ENCODE results near the gene CHIC2.
"Not testable (repeated sequence)": the region's sequence is repeated elsewhere in the genome, so short reads cannot be mapped to it uniquely, and the experiment has no call there.

CHIC2 gene

DNA sequence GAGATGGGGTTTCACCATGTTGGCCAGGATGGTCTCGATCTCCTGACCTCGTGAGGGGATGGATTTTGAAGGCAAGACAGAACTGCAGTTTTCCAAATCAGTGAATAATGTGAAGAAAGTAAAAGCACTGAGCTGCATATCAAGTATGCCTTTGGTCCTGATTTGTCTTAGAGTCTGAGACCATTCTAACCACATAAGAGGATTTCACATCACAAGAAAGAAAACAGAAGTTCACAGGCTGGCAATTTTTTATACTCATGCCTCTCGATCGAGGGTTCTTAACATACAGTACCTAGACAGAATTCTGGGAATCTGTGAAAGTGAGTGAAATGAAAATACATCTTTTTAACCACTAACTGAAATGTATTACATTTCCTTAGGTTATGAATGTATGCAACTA is 23.3 kb downstream of the CHIC2 start:
- Histone ChIP-seq H3K4me3 (ENCODE audit: insufficient read depth, low read depth, low read length, poor library complexity, severe bottlenecking) (no peak overlapping the region), H3K27me3 (replicated peaks; ENCODE audit: control insufficient read depth, insufficient read depth, low read length, poor library complexity, severe bottlenecking) (no peaks in the 10 kb centered on the region)
- no peak for DNase-seq

GRCh38 chr4:54038056-54038455 is 26.3 kb downstream of the CHIC2 start:
- Histone ChIP-seq H3K9me3 (ENCODE audit: control insufficient read depth, low read length) (no peaks in the 10 kb centered on the region), H3K36me3 (ENCODE audit: control insufficient read depth, insufficient read depth, low read length) (no peaks in the 10 kb centered on the region), H3K27me3 (replicated peaks; ENCODE audit: control insufficient read depth, insufficient read depth, low read length, poor library complexity, severe bottlenecking) (no peaks in the 10 kb centered on the region), H3K27ac (ENCODE audit: insufficient read depth, low read length, poor library complexity, severe bottlenecking) (no peak overlapping the region), H3K4me1 (ENCODE audit: control insufficient read depth, insufficient read depth, low read length, poor library complexity, severe bottlenecking) (no peaks in the 10 kb centered on the region), H3K4me3 (ENCODE audit: insufficient read depth, low read depth, low read length, poor library complexity, severe bottlenecking) (no peak overlapping the region)
- DNase-seq, result no peak

More for the DNA sequence above, 23.3 kb downstream of the CHIC2 start:
- no peaks in the 10 kb centered on the region for H3K36me3 ChIP-seq (ENCODE audit: control insufficient read depth, insufficient read depth, low read length)
- no peak overlapping the region for H3K27ac ChIP-seq (ENCODE audit: insufficient read depth, low read length, poor library complexity, severe bottlenecking)
- H3K4me1 ChIP-seq (ENCODE audit: control insufficient read depth, insufficient read depth, low read length, poor library complexity, severe bottlenecking), result no peaks in the 10 kb centered on the region
- H3K9me3 ChIP-seq (ENCODE audit: control insufficient read depth, low read length), result no peaks in the 10 kb centered on the region

GRCh38 chr4:54036184-54036583 is 28.2 kb downstream of the CHIC2 start:
- Histone ChIP-seq H3K36me3 (ENCODE audit: control insufficient read depth, insufficient read depth, low read length) (no peaks in the 10 kb centered on the region), H3K4me1 (ENCODE audit: control insufficient read depth, insufficient read depth, low read length, poor library complexity, severe bottlenecking) (no peaks in the 10 kb centered on the region), H3K27me3 (replicated peaks; ENCODE audit: control insufficient read depth, insufficient read depth, low read length, poor library complexity, severe bottlenecking) (no peaks in the 10 kb centered on the region), H3K9me3 (ENCODE audit: control insufficient read depth, low read length) (no peaks in the 10 kb centered on the region), H3K4me3 (ENCODE audit: insufficient read depth, low read depth, low read length, poor library complexity, severe bottlenecking) (no peak overlapping the region), H3K27ac (ENCODE audit: insufficient read depth, low read length, poor library complexity, severe bottlenecking) (no peak overlapping the region)
- DNase-seq, result no peak

DNA sequence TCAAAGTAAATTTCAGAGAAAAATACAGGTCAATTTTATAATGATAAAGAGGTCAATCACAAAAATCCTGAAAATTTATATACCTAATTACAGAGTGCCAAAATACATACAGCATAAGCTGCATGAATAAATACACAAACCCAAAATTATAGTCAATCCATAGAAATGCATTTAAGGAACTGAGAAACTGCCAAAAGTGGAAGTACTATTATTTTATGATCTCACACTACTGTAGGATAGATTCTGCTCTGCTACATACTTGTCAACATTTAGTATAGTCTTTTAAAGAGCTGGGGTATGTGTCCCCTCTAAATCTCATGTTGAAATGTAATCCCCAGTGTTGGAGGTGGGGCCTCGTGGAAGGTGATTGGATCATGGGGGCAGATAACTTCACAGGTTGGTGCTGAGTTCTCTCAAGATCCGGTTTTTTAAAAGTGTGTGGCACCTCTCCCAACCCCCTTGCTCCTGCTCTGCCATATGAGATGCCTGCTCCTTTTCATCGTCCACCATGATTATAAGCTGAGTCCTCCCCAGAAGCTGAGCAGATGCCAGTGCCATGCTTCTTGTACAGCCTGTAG is 31.8 kb downstream of the CHIC2 start:
- no peaks in the 10 kb centered on the region for H3K9me3 ChIP-seq (ENCODE audit: control insufficient read depth, low read length)
- H3K27me3 ChIP-seq (replicated peaks; ENCODE audit: control insufficient read depth, insufficient read depth, low read length, poor library complexity, severe bottlenecking), result no peaks in the 10 kb centered on the region
- peaks cover 3% of the 10 kb centered on the region for H3K36me3 ChIP-seq (ENCODE audit: control insufficient read depth, insufficient read depth, low read length)
- no peaks in the 10 kb centered on the region for H3K4me1 ChIP-seq (ENCODE audit: control insufficient read depth, insufficient read depth, low read length, poor library complexity, severe bottlenecking)
- H3K27ac ChIP-seq (ENCODE audit: insufficient read depth, low read length, poor library complexity, severe bottlenecking), result no peak overlapping the region
- no peak overlapping the region for H3K4me3 ChIP-seq (ENCODE audit: insufficient read depth, low read depth, low read length, poor library complexity, severe bottlenecking)
- no peak for DNase-seq

DNA sequence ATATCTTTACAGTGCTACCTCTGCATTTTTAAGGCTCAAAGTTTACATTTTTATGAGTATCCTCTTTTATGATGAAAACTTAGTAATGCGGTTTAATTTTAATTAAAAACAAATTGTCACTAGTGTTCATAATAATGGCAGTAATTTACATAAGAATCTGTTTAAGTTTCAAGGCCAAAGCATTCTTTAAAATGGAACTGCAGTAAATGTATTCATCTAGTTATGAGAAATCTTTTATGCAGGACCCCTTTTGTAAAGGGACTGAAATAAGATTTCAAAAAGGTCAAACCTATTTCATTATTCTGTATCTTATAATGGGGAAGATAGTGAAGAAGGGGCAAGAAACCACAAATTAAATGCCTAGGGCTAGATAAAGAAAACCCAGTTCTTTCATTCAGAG is 37.1 kb downstream of the CHIC2 start:
- Histone ChIP-seq H3K36me3 (ENCODE audit: control insufficient read depth, insufficient read depth, low read length) (peaks cover 3% of the 10 kb centered on the region), H3K4me3 (ENCODE audit: insufficient read depth, low read depth, low read length, poor library complexity, severe bottlenecking) (no peak overlapping the region), H3K9me3 (ENCODE audit: control insufficient read depth, low read length) (no peaks in the 10 kb centered on the region), H3K27me3 (replicated peaks; ENCODE audit: control insufficient read depth, insufficient read depth, low read length, poor library complexity, severe bottlenecking) (no peaks in the 10 kb centered on the region), H3K27ac (ENCODE audit: insufficient read depth, low read length, poor library complexity, severe bottlenecking) (no peak overlapping the region), H3K4me1 (ENCODE audit: control insufficient read depth, insufficient read depth, low read length, poor library complexity, severe bottlenecking) (no peaks in the 10 kb centered on the region)
- DNase-seq, result no peak

GRCh38 chr4:54025582-54025981 is 38.8 kb downstream of the CHIC2 start:
- Histone ChIP-seq H3K4me3 (ENCODE audit: insufficient read depth, low read depth, low read length, poor library complexity, severe bottlenecking) (no peak overlapping the region), H3K27me3 (replicated peaks; ENCODE audit: control insufficient read depth, insufficient read depth, low read length, poor library complexity, severe bottlenecking) (no peaks in the 10 kb centered on the region), H3K27ac (ENCODE audit: insufficient read depth, low read length, poor library complexity, severe bottlenecking) (no peak overlapping the region), H3K4me1 (ENCODE audit: control insufficient read depth, insufficient read depth, low read length, poor library complexity, severe bottlenecking) (no peaks in the 10 kb centered on the region), H3K36me3 (ENCODE audit: control insufficient read depth, insufficient read depth, low read length) (peaks cover 3% of the 10 kb centered on the region), H3K9me3 (ENCODE audit: control insufficient read depth, low read length) (no peaks in the 10 kb centered on the region)
- no peak for DNase-seq

- H3K27ac ChIP-seq (ENCODE audit: insufficient read depth, low read length, poor library complexity, severe bottlenecking); H3K36me3 ChIP-seq (ENCODE audit: control insufficient read depth, insufficient read depth, low read length): not testable (repeated sequence)
Observed at GRCh38 chr4:54023019-54023418, 41.4 kb downstream of the CHIC2 start.

DNA sequence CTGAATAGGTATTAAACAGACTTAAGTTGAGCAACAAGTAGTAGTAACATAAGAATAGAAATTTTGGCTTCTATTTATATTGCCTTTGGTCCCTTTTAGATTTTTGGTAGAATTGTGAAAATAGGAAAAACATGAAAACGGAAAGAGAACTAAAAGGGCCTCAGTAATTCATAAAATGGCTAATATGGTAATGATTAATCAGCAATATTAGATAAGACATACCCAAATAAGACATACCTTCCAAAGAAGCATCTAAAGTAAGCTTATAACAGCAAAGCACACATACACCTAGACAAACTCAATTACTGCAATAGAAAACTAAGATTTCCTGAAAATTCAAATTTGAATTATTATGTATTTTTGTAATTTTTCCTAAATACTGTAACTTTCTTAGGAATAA is 46.4 kb downstream of the CHIC2 start:
- Histone ChIP-seq H3K4me1 (ENCODE audit: control insufficient read depth, insufficient read depth, low read length, poor library complexity, severe bottlenecking) (no peaks in the 10 kb centered on the region), H3K4me3 (ENCODE audit: insufficient read depth, low read depth, low read length, poor library complexity, severe bottlenecking) (no peak overlapping the region), H3K36me3 (ENCODE audit: control insufficient read depth, insufficient read depth, low read length) (peaks cover 11% of the 10 kb centered on the region), H3K27ac (ENCODE audit: insufficient read depth, low read length, poor library complexity, severe bottlenecking) (no peak overlapping the region), H3K9me3 (ENCODE audit: control insufficient read depth, low read length) (no peaks in the 10 kb centered on the region), H3K27me3 (replicated peaks; ENCODE audit: control insufficient read depth, insufficient read depth, low read length, poor library complexity, severe bottlenecking) (no peaks in the 10 kb centered on the region)
- DNase-seq, result no peak

More at GRCh38 chr4:54023019-54023418, 41.4 kb downstream of the CHIC2 start:
- not testable (repeated sequence) for H3K27me3 ChIP-seq (replicated peaks; ENCODE audit: control insufficient read depth, insufficient read depth, low read length, poor library complexity, severe bottlenecking); H3K4me3 ChIP-seq (ENCODE audit: insufficient read depth, low read depth, low read length, poor library complexity, severe bottlenecking); H3K4me1 ChIP-seq (ENCODE audit: control insufficient read depth, insufficient read depth, low read length, poor library complexity, severe bottlenecking); H3K9me3 ChIP-seq (ENCODE audit: control insufficient read depth, low read length); DNase-seq

DNA sequence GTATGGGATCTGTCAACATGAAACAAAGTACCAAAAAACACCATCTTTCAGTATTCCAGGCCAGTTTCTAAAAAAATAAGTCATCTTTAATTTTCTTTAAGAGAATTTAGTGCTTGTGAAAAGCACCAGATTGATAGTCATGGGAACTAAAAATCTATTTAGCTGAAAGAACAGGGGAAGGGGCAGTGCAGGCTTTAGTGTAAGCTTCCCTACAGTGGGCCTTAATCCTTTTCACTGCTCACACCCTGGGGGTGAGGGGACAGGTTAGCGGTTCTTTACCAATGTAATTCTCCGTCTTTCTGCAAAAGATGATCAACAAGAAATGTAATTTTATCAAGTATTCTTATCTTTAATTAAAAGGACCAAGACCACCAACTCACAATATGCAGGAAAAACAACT is 47.1 kb downstream of the CHIC2 start:
- Histone ChIP-seq H3K4me3 (ENCODE audit: insufficient read depth, low read depth, low read length, poor library complexity, severe bottlenecking) (no peak overlapping the region), H3K27me3 (replicated peaks; ENCODE audit: control insufficient read depth, insufficient read depth, low read length, poor library complexity, severe bottlenecking) (no peaks in the 10 kb centered on the region), H3K27ac (ENCODE audit: insufficient read depth, low read length, poor library complexity, severe bottlenecking) (no peak overlapping the region), H3K36me3 (ENCODE audit: control insufficient read depth, insufficient read depth, low read length) (peaks cover 11% of the 10 kb centered on the region), H3K9me3 (ENCODE audit: control insufficient read depth, low read length) (no peaks in the 10 kb centered on the region), H3K4me1 (ENCODE audit: control insufficient read depth, insufficient read depth, low read length, poor library complexity, severe bottlenecking) (no peaks in the 10 kb centered on the region)
- no peak for DNase-seq

DNA sequence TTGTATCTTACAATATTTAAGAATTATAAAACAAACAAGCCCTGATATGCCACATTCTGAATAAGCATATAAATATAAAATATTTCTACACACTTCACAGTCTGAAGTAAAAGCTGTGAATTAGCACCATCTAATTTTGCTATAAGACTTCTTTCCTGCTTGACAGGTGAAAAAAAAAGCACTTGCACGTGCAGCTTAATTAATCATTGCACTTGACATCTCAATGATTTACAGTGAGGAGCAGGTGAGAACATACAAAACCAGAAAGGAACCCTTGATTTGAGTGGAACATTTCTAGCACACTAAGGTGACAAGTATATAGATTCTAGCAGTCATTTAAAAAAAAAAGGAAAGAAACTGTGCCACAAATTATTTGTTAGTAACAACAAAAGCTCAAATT is 47.9 kb downstream of the CHIC2 start:
- H3K27ac ChIP-seq (ENCODE audit: insufficient read depth, low read length, poor library complexity, severe bottlenecking), result no peak overlapping the region
- H3K9me3 ChIP-seq (ENCODE audit: control insufficient read depth, low read length), result no peaks in the 10 kb centered on the region
- H3K4me1 ChIP-seq (ENCODE audit: control insufficient read depth, insufficient read depth, low read length, poor library complexity, severe bottlenecking), result no peaks in the 10 kb centered on the region
- DNase-seq, result no peak
- H3K4me3 ChIP-seq (ENCODE audit: insufficient read depth, low read depth, low read length, poor library complexity, severe bottlenecking), result no peak overlapping the region
- no peaks in the 10 kb centered on the region for H3K27me3 ChIP-seq (replicated peaks; ENCODE audit: control insufficient read depth, insufficient read depth, low read length, poor library complexity, severe bottlenecking)
- H3K36me3 ChIP-seq (ENCODE audit: control insufficient read depth, insufficient read depth, low read length), result peaks cover 11% of the 10 kb centered on the region

All from effector memory CD4-positive, alpha-beta T cell (primary cell).